ENCODE results near the gene LGALS14. TPM values are rescaled to one million over a fixed set of nuclear protein-coding genes. Genes with fewer than 3 reads are reported as not detected.

The LGALS14 gene
- total RNA-seq, 1 experiment from 2014 or later, result not detected

DNA sequence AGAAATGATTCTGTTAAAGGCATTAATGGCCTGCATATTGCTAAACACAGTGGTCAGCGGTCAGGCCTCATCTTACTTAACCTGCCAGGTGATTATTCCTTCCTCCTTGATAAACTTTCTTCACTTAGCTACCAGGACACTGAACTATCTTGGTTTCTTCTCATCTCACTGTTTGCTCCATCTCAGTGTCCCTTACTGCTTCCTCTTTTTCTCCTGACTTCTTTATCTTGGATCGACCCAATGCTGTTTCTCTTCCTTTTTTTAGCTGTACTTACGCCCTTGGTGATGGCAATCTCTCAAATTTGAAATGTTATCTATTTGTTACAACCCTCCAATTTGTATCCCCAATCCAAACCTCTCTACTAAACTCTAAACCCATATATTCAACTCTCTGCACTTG is 41.4 kb downstream of the LGALS14 start:
- TF ChIP-seq, protein P1, sequence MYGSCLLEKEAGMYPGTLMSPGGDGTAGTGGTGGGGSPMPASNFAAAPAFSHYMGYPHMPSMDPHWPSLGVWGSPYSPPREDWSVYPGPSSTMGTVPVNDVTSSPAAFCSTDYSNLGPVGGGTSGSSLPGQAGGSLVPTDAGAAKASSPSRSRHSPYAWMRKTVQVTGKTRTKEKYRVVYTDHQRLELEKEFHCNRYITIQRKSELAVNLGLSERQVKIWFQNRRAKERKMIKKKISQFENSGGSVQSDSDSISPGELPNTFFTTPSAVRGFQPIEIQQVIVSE (CRISPR knock-in tag; IDR thresholded peaks at IDR 0.05; ENCODE audit: borderline replicate concordance), result no peak
- no peak for TF ChIP-seq NR2C2 (CRISPR knock-in tag; IDR thresholded peaks at IDR 0.05)
- TF ChIP-seq MXD4 (CRISPR knock-in tag; IDR thresholded peaks at IDR 0.05; ENCODE audit: borderline replicate concordance), result no peak
- TF ChIP-seq, protein P2, sequence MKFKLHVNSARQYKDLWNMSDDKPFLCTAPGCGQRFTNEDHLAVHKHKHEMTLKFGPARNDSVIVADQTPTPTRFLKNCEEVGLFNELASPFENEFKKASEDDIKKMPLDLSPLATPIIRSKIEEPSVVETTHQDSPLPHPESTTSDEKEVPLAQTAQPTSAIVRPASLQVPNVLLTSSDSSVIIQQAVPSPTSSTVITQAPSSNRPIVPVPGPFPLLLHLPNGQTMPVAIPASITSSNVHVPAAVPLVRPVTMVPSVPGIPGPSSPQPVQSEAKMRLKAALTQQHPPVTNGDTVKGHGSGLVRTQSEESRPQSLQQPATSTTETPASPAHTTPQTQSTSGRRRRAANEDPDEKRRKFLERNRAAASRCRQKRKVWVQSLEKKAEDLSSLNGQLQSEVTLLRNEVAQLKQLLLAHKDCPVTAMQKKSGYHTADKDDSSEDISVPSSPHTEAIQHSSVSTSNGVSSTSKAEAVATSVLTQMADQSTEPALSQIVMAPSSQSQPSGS (CRISPR knock-in tag; IDR thresholded peaks at IDR 0.05; ENCODE audit: borderline replicate concordance, low read depth), result no peak
- no peak for TF ChIP-seq GTF2I (CRISPR knock-in tag; conservative IDR thresholded peaks at IDR 0.05)
- TF ChIP-seq, protein P3, sequence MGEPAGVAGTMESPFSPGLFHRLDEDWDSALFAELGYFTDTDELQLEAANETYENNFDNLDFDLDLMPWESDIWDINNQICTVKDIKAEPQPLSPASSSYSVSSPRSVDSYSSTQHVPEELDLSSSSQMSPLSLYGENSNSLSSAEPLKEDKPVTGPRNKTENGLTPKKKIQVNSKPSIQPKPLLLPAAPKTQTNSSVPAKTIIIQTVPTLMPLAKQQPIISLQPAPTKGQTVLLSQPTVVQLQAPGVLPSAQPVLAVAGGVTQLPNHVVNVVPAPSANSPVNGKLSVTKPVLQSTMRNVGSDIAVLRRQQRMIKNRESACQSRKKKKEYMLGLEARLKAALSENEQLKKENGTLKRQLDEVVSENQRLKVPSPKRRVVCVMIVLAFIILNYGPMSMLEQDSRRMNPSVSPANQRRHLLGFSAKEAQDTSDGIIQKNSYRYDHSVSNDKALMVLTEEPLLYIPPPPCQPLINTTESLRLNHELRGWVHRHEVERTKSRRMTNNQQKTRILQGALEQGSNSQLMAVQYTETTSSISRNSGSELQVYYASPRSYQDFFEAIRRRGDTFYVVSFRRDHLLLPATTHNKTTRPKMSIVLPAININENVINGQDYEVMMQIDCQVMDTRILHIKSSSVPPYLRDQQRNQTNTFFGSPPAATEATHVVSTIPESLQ (CRISPR knock-in tag; IDR thresholded peaks at IDR 0.05), result no peak
- TF ChIP-seq, protein P4, sequence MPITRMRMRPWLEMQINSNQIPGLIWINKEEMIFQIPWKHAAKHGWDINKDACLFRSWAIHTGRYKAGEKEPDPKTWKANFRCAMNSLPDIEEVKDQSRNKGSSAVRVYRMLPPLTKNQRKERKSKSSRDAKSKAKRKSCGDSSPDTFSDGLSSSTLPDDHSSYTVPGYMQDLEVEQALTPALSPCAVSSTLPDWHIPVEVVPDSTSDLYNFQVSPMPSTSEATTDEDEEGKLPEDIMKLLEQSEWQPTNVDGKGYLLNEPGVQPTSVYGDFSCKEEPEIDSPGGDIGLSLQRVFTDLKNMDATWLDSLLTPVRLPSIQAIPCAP (CRISPR knock-in tag; IDR thresholded peaks at IDR 0.05), result no peak
- TF ChIP-seq ZNF416 (CRISPR knock-in tag; IDR thresholded peaks at IDR 0.05), result no peak
- TF ChIP-seq GABPB1 (CRISPR knock-in tag; IDR thresholded peaks at IDR 0.05), result no peak
- TF ChIP-seq CREM (CRISPR knock-in tag; IDR thresholded peaks at IDR 0.05), result no peak
- TF ChIP-seq, protein P5, sequence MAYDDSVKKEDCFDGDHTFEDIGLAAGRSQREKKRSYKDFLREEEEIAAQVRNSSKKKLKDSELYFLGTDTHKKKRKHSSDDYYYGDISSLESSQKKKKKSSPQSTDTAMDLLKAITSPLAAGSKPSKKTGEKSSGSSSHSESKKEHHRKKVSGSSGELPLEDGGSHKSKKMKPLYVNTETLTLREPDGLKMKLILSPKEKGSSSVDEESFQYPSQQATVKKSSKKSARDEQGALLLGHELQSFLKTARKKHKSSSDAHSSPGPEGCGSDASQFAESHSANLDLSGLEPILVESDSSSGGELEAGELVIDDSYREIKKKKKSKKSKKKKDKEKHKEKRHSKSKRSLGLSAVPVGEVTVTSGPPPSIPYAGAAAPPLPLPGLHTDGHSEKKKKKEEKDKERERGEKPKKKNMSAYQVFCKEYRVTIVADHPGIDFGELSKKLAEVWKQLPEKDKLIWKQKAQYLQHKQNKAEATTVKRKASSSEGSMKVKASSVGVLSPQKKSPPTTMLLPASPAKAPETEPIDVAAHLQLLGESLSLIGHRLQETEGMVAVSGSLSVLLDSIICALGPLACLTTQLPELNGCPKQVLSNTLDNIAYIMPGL (CRISPR knock-in tag; IDR thresholded peaks at IDR 0.05), result no peak
- TF ChIP-seq FOXP1 (CRISPR knock-in tag; IDR thresholded peaks at IDR 0.05; ENCODE audit: borderline replicate concordance), result no peak
- no peak for TF ChIP-seq TEAD1 (CRISPR knock-in tag; IDR thresholded peaks at IDR 0.05)
- TF ChIP-seq TCF7 (CRISPR knock-in tag; IDR thresholded peaks at IDR 0.05; ENCODE audit: low read depth), result no peak
- DNase-seq (ENCODE audit: low spot score), result no peak
- no peak overlapping the region for H3K4me3 Mint-ChIP-seq
- ChIA-PET CTCF (no interaction called here), POLR2A (no interaction called here)
- no peaks in the 10 kb centered on the region for H3K4me1 Mint-ChIP-seq
- no peaks in the 10 kb centered on the region for H3K36me3 Mint-ChIP-seq
- peaks cover 33% of the 10 kb centered on the region for H3K27me3 Mint-ChIP-seq (ENCODE audit: low read depth)
- H3K9me3 Mint-ChIP-seq, result no peaks in the 10 kb centered on the region
- no peak for ATAC-seq
- no peak overlapping the region for H3K27ac Mint-ChIP-seq

DNA sequence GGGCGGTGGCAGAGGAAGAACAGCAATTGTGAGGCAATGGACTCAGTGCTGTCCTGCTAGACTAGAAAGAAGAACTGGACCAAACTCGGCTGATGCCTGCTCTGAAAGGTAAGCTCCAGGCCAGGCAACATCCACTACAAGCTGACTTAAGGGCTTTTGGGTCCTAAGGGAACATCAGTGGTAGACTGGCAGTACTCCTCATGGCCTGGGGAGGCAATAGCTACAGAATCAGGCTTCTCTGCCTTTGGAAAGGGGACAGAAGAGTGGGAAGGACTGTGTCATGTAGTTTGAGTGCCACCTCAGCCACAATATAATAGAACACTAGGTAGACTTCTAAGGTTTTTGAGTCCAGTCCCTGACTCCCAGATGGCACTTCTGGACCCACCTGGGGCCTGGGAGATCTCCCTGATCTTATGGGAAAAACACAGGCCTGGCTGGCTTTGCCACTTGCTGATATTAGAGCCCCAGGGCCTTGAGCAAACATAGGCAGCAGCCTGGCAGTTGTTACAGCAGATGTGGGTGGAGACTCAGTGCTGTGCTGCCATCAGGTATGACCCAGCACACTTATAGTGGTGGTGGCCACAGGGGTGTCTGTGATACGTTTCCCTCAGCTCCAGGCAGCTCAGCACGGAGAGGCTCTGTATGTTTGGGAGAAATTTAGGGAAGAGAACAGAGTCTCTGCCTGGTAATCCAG is 42.7 kb downstream of the LGALS14 start:
- DNase-seq (ENCODE audit: low spot score), result no peak
- Mint-ChIP-seq H3K36me3 (no peaks in the 10 kb centered on the region), H3K27ac (no peak overlapping the region), H3K9me3 (no peaks in the 10 kb centered on the region), H3K27me3 (ENCODE audit: low read depth) (peaks cover 46% of the 10 kb centered on the region), H3K4me1 (no peaks in the 10 kb centered on the region), H3K4me3 (no peak overlapping the region)
- CTCF ChIA-PET, result interaction anchor here (0.7 to 1.5 kb wide), 10 partner anchors 8 to 418 kb away, joined by 3 to 9 read pairs (median 3); no protein-coding TSS in a partner anchor
- POLR2A ChIA-PET, result no interaction called here
- TF ChIP-seq IRF2 (CRISPR knock-in tag; IDR thresholded peaks at IDR 0.05; ENCODE audit: borderline replicate concordance, low read depth) (no peak), ESRRA (CRISPR knock-in tag; IDR thresholded peaks at IDR 0.05; ENCODE audit: borderline replicate concordance) (no peak), OVOL2 (CRISPR knock-in tag; IDR thresholded peaks at IDR 0.05; ENCODE audit: borderline replicate concordance) (no peak), EMX1 (CRISPR knock-in tag; IDR thresholded peaks at IDR 0.05) (no peak), CBFB (CRISPR knock-in tag; IDR thresholded peaks at IDR 0.05; ENCODE audit: low read depth) (no peak)
- TF ChIP-seq, protein P6, sequence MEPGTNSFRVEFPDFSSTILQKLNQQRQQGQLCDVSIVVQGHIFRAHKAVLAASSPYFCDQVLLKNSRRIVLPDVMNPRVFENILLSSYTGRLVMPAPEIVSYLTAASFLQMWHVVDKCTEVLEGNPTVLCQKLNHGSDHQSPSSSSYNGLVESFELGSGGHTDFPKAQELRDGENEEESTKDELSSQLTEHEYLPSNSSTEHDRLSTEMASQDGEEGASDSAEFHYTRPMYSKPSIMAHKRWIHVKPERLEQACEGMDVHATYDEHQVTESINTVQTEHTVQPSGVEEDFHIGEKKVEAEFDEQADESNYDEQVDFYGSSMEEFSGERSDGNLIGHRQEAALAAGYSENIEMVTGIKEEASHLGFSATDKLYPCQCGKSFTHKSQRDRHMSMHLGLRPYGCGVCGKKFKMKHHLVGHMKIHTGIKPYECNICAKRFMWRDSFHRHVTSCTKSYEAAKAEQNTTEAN (CRISPR knock-in tag; IDR thresholded peaks at IDR 0.05), result no peak
- TF ChIP-seq, protein P7, sequence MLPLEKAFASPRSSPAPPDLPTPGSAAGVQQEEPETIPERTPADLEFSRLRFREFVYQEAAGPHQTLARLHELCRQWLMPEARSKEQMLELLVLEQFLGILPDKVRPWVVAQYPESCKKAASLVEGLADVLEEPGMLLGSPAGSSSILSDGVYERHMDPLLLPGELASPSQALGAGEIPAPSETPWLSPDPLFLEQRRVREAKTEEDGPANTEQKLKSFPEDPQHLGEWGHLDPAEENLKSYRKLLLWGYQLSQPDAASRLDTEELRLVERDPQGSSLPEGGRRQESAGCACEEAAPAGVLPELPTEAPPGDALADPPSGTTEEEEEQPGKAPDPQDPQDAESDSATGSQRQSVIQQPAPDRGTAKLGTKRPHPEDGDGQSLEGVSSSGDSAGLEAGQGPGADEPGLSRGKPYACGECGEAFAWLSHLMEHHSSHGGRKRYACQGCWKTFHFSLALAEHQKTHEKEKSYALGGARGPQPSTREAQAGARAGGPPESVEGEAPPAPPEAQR (CRISPR knock-in tag; IDR thresholded peaks at IDR 0.05), result no peak
- TF ChIP-seq, protein P8, sequence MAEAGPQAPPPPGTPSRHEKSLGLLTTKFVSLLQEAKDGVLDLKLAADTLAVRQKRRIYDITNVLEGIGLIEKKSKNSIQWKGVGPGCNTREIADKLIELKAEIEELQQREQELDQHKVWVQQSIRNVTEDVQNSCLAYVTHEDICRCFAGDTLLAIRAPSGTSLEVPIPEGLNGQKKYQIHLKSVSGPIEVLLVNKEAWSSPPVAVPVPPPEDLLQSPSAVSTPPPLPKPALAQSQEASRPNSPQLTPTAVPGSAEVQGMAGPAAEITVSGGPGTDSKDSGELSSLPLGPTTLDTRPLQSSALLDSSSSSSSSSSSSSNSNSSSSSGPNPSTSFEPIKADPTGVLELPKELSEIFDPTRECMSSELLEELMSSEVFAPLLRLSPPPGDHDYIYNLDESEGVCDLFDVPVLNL (CRISPR knock-in tag; IDR thresholded peaks at IDR 0.05; ENCODE audit: borderline replicate concordance, low read depth), result no peak
- peak; percentile 86 for ATAC-seq
